GM21423 (cell line): Measurements from ENCODE around the gene BMPER.

Experiments used
- ATAC-seq: cut with Tn5 transposase; IDR thresholded peaks from one replicate; pipeline ENCODE4 v1.9.1; 2021; ENCODE audit warnings: mild to moderate bottlenecking, moderate library complexity; ENCODE audit not compliant: unreplicated experiment

The BMPER gene

GRCh38 chr7:33964417-33965182 is 59.3 kb downstream of the BMPER start:
- ATAC-seq, result no peak

GRCh38 chr7:33965183-33965744 is 59.9 kb downstream of the BMPER start:
- no peak for ATAC-seq

GRCh38 chr7:33968591-33968990 is 63.3 kb downstream of the BMPER start:
- ATAC-seq, result no peak

- ATAC-seq, result no peak
Observed at GRCh38 chr7:33970536-33970935, 65.2 kb downstream of the BMPER start.

GRCh38 chr7:33971106-33971505 is 65.8 kb downstream of the BMPER start:
- no peak for ATAC-seq

GRCh38 chr7:33973231-33974015 is 68.1 kb downstream of the BMPER start:
- ATAC-seq, result no peak

- no peak for ATAC-seq
Observed at GRCh38 chr7:33979300-33979806, 74.0 kb downstream of the BMPER start.

- no peak for ATAC-seq
Observed at GRCh38 chr7:33979807-33980355, 74.5 kb downstream of the BMPER start.

- ATAC-seq, result no peak
Observed at GRCh38 chr7:33981226-33981625, 75.9 kb downstream of the BMPER start.

GRCh38 chr7:33981671-33982424 is 76.5 kb downstream of the BMPER start:
- no peak for ATAC-seq

- ATAC-seq, result no peak
Observed at GRCh38 chr7:33982425-33982786, 77.1 kb downstream of the BMPER start.

- no peak for ATAC-seq
Observed at GRCh38 chr7:33986451-33986850, 81.1 kb downstream of the BMPER start.

- no peak for ATAC-seq
Observed at GRCh38 chr7:33986951-33987947, 81.9 kb downstream of the BMPER start.

- ATAC-seq, result no peak
Observed at GRCh38 chr7:33996899-33997298, 91.6 kb downstream of the BMPER start.

GRCh38 chr7:33998476-33998875 is 93.1 kb downstream of the BMPER start:
- no peak for ATAC-seq

- ATAC-seq, result no peak
Observed at GRCh38 chr7:34011017-34011695, 105.8 kb downstream of the BMPER start.

- ATAC-seq, result no peak
Observed at GRCh38 chr7:34011696-34012095, 106.4 kb downstream of the BMPER start.

- ATAC-seq, result no peak
Observed at GRCh38 chr7:34013421-34013820, 108.1 kb downstream of the BMPER start.

- no peak for ATAC-seq
Observed at GRCh38 chr7:34015651-34016050, 110.3 kb downstream of the BMPER start.
